MM.1S (cell line): ENCODE results near the gene RNF26.

Source experiments
- EZH2phosphoT487 ChIP-seq: fragments of 300-600 bp; sonication (generic); IDR thresholded peaks from 2 replicates; pipeline ENCODE4 v1.6.1; 2018; ENCODE audit warnings: antibody characterized with exemption, low read length
- TF ChIP-seq, protein P1 (sequence below): fragments of 300-600 bp; sonication (generic); IDR thresholded peaks from 2 replicates; pipeline ENCODE4 v1.5.1; 2016; ENCODE audit warnings: antibody characterized with exemption, low read length, mixed read lengths

DNA sequence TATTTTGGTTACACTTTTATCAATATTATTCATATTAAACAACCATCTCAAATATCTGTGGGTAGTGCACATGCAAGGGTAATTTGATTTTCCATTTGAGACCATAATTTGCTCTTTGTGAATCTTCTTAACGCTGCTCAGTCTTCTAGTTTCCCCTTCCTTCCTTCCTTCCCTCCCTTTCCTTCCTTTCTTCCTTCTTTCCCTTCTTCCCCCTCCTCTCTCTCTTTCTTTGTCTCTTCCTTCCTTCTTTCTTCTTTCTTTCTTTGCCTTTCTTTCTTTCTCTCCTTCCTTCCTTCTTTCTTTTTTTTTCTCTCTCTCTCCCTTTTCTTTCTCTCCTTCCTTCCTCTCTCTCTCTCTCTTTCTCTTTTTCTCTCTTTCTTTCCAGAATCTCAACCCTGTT lies 4.1 kb upstream of the RNF26 start:
- TF ChIP-seq, protein P1, sequence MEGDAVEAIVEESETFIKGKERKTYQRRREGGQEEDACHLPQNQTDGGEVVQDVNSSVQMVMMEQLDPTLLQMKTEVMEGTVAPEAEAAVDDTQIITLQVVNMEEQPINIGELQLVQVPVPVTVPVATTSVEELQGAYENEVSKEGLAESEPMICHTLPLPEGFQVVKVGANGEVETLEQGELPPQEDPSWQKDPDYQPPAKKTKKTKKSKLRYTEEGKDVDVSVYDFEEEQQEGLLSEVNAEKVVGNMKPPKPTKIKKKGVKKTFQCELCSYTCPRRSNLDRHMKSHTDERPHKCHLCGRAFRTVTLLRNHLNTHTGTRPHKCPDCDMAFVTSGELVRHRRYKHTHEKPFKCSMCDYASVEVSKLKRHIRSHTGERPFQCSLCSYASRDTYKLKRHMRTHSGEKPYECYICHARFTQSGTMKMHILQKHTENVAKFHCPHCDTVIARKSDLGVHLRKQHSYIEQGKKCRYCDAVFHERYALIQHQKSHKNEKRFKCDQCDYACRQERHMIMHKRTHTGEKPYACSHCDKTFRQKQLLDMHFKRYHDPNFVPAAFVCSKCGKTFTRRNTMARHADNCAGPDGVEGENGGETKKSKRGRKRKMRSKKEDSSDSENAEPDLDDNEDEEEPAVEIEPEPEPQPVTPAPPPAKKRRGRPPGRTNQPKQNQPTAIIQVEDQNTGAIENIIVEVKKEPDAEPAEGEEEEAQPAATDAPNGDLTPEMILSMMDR: no peak
- TF ChIP-seq EZH2phosphoT487: no peak
